ENCODE results near the gene UTS2R. TPM values are rescaled to one million over a fixed set of nuclear protein-coding genes. Genes with fewer than 3 reads are reported as not detected.
A peak's percentile ranks its signal among the peaks of the same experiment; 100 is the strongest.

Gene UTS2R
- polyA plus RNA-seq, 5 donors: 0.45 TPM; not detected in 4

GRCh38 chr17:82387705-82388106 is 16.1 kb downstream of the UTS2R start:
- no peak for DNase-seq

- DNase-seq: no peak
Observed at GRCh38 chr17:82388223-82388921, 16.8 kb downstream of the UTS2R start.

GRCh38 chr17:82388922-82389283 is 17.3 kb downstream of the UTS2R start:
- no peak for DNase-seq

- no peak for DNase-seq
Observed at GRCh38 chr17:82389379-82389778, 17.8 kb downstream of the UTS2R start.

GRCh38 chr17:82390015-82390859 is 18.7 kb downstream of the UTS2R start:
- DNase-seq: no peak

- DNase-seq: no peak
Observed at GRCh38 chr17:82390860-82391435, 19.4 kb downstream of the UTS2R start.

- no peak for DNase-seq
Observed at GRCh38 chr17:82391496-82392066, 20.0 kb downstream of the UTS2R start.

- no peak for DNase-seq
Observed at GRCh38 chr17:82392209-82392920, 20.8 kb downstream of the UTS2R start.

GRCh38 chr17:82392941-82393340 is 21.4 kb downstream of the UTS2R start:
- no peak for DNase-seq

- no peak for DNase-seq
Observed at GRCh38 chr17:82394278-82394677, 22.7 kb downstream of the UTS2R start.

GRCh38 chr17:82396601-82397435 is 25.3 kb downstream of the UTS2R start:
- no peak for DNase-seq

GRCh38 chr17:82397449-82398335 is 26.1 kb downstream of the UTS2R start:
- DNase-seq: no peak

GRCh38 chr17:82399041-82399441 is 27.5 kb downstream of the UTS2R start:
- DNase-seq: no peak

- no peak for DNase-seq
Observed at GRCh38 chr17:82399601-82400101, 28.1 kb downstream of the UTS2R start.

GRCh38 chr17:82400206-82400605 is 28.6 kb downstream of the UTS2R start:
- DNase-seq: peak; percentile 45 to 52

- DNase-seq: no peak
Observed at GRCh38 chr17:82400830-82401229, 29.3 kb downstream of the UTS2R start.

GRCh38 chr17:82402865-82403264 is 31.3 kb downstream of the UTS2R start:
- DNase-seq: no peak

- DNase-seq: no peak
Observed at GRCh38 chr17:82403662-82404660, 32.4 kb downstream of the UTS2R start.
